Fibroblast of lung (primary cell): Measurements from ENCODE around the gene AATF.

Source experiments
- EZH2 ChIP-seq: IDR thresholded peaks from 2 replicates; pipeline ENCODE4 v1.5.1; 2012; ENCODE audit warnings: low read length, control low read depth, mild to moderate bottlenecking; ENCODE audit errors: missing control alignments
- TF ChIP-seq, protein P1 (sequence below), 2 donors: IDR thresholded peaks in 1 of 2; conservative IDR thresholded peaks in 1 of 2; 1 replicate in 1 of 2; 2 replicates in 1 of 2; pipeline ENCODE4 v1.5.1; 2011 to 2012; ENCODE audit warnings: low read length in 2 of 2, control low read depth in 1 of 2, inconsistent platforms in 1 of 2, low read depth in 1 of 2, mild to moderate bottlenecking in 1 of 2

DNA sequence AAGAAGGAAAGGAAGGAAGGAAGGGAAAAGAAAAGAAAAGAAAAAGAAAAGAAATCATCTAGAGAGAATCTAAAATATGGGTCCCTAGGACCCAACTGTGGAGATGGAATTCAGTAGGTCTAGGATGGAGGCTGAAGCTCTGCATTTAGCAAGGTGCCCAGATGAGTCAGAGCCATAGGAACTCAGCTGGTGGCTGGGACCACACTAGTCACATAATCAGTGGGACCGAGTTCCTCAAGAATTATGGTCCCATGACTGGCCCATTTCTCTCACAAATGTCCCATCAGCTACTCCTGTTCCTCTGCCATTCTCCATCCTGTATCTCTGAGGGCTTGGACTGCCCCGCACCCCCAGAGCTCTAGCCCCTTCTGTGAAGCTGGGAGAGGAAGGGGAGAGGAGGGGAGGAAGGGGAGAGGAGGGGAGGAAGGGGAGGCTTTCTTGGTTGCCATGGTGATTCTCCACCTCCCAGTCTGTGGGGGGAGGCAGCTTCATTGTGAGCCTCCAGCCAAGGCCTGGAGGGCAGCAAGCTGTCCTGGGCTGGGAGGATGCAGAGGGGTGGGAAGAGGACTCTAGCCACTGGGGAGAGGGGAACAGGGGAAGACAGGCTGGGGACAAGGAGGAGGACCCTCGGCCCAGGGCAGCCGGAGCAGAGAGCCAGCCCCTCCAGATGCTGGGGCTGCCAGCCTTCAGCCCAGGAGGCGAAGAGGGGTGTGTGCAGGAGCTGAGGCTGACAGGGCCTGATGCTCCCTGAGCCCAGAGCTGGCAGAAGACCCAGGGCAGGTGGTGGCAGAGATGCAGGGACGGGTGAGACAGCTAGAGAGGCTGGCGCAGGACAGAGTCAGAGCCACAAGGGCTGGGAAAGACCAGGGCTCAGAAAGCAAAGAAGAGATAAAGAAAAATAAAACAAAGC lies 49.2 kb upstream of the AATF start:
- no peak for TF ChIP-seq EZH2
- TF ChIP-seq, protein P1, sequence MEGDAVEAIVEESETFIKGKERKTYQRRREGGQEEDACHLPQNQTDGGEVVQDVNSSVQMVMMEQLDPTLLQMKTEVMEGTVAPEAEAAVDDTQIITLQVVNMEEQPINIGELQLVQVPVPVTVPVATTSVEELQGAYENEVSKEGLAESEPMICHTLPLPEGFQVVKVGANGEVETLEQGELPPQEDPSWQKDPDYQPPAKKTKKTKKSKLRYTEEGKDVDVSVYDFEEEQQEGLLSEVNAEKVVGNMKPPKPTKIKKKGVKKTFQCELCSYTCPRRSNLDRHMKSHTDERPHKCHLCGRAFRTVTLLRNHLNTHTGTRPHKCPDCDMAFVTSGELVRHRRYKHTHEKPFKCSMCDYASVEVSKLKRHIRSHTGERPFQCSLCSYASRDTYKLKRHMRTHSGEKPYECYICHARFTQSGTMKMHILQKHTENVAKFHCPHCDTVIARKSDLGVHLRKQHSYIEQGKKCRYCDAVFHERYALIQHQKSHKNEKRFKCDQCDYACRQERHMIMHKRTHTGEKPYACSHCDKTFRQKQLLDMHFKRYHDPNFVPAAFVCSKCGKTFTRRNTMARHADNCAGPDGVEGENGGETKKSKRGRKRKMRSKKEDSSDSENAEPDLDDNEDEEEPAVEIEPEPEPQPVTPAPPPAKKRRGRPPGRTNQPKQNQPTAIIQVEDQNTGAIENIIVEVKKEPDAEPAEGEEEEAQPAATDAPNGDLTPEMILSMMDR (conservative IDR thresholded peaks at IDR 0.05 in 1 of 2, IDR thresholded peaks at IDR 0.05 in 1 of 2; ENCODE audit: low read depth in 1 of 2, low read length in 2 of 2), result no peak
